Hepatocyte (in vitro differentiated cells): Measurements from ENCODE around the gene MLLT1.

Experiments
- EZH2phosphoT487 ChIP-seq: fragments of 200-600 bp; sonication (generic); IDR thresholded peaks from one replicate; pipeline ENCODE4 v1.6.1; 2018; ENCODE audit warnings: antibody characterized with exemption, mild to moderate bottlenecking, low read depth, moderate library complexity; ENCODE audit not compliant: unreplicated experiment, severe bottlenecking
- TF ChIP-seq, protein P1 (sequence below): fragments of 200-600 bp; sonication (generic); IDR thresholded peaks from 2 replicates; pipeline ENCODE4 v1.5.1; 2016; ENCODE audit warnings: antibody characterized with exemption, mild to moderate bottlenecking; ENCODE audit not compliant: poor library complexity

- TF ChIP-seq EZH2phosphoT487, result no peak
- TF ChIP-seq, protein P1, sequence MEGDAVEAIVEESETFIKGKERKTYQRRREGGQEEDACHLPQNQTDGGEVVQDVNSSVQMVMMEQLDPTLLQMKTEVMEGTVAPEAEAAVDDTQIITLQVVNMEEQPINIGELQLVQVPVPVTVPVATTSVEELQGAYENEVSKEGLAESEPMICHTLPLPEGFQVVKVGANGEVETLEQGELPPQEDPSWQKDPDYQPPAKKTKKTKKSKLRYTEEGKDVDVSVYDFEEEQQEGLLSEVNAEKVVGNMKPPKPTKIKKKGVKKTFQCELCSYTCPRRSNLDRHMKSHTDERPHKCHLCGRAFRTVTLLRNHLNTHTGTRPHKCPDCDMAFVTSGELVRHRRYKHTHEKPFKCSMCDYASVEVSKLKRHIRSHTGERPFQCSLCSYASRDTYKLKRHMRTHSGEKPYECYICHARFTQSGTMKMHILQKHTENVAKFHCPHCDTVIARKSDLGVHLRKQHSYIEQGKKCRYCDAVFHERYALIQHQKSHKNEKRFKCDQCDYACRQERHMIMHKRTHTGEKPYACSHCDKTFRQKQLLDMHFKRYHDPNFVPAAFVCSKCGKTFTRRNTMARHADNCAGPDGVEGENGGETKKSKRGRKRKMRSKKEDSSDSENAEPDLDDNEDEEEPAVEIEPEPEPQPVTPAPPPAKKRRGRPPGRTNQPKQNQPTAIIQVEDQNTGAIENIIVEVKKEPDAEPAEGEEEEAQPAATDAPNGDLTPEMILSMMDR, result no peak
Observed at GRCh38 chr19:6212403-6213265, 67.1 kb downstream of the MLLT1 start.
